HG03159 (cell line): ENCODE results near the gene MMAA.
"Not testable (repeated sequence)": the region's sequence is repeated elsewhere in the genome, so short reads cannot be mapped to it uniquely, and the experiment has no call there.

Source experiments
- ATAC-seq: cut with Tn5 transposase; IDR thresholded peaks from one replicate; pipeline ENCODE4 v1.9.1; 2021; ENCODE audit warnings: mild to moderate bottlenecking, moderate library complexity; ENCODE audit not compliant: unreplicated experiment

The MMAA gene

GRCh38 chr4:145626623-145626982 is 7.4 kb downstream of the MMAA start:
- ATAC-seq, result no peak

GRCh38 chr4:145635117-145635516 is 15.9 kb downstream of the MMAA start:
- ATAC-seq, result no peak

GRCh38 chr4:145635630-145636029 is 16.4 kb downstream of the MMAA start:
- no peak for ATAC-seq

DNA sequence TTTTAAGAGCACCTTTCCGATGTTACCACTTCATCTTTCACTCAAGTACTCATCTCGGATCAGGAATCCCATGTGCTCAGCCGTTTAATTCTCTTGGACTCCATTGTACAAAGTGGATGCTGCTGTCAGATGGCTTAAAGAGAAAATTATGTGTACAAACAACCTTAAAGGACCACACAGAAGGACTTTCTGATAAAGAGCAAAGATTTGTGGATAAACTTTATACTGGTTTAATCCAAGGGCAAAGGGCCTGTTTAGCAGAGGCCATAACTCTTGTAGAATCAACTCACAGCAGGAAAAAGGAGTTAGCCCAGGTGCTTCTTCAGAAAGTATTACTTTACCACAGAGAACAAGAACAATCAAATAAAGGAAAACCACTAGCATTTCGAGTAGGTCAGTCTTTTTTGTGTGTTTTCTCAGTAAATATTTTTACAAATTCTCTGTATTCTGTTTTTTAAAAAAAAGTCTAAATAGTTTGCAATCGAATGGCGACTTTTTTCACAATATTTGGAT is 20.1 kb downstream of the MMAA start:
- ATAC-seq, result no peak

DNA sequence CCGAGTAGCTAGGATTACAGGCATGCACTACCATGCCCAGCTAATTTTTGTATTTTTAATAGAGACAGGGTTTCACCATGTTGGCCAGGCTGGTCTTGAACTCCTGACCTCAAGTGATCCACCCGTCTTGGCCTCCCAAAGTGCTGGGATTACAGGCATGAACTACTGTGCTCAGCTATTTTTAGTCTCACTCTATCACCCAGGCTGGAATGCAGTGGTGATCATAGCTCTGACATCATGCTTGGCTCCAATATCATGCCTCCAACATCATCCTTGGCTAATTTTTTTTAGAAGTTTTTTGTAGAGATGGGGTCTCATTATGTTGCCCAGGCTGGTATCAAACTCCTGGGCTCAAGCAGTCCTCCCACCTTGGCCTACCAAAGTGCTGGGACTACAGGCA is 21.1 kb downstream of the MMAA start:
- not testable (repeated sequence) for ATAC-seq

DNA sequence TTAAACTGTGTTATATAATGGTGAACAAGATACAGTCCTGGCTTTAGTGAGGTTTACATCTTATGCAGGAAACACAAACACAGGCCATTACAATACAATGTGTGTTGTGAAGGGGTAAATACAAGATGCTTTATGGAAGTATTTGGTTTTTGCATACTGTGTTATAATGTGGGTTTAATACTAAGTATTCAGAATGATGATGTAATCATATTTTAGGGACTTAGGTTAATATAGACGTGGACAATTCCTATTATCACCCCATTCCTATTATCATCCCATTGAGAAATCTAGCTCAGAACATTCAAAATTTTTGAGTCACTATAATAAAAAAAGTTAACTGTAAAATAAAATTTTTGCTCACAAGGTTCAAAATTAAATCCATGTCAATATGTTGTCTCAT is 24.1 kb downstream of the MMAA start:
- ATAC-seq, result no peak

GRCh38 chr4:145644699-145645098 is 25.5 kb downstream of the MMAA start:
- no peak for ATAC-seq

DNA sequence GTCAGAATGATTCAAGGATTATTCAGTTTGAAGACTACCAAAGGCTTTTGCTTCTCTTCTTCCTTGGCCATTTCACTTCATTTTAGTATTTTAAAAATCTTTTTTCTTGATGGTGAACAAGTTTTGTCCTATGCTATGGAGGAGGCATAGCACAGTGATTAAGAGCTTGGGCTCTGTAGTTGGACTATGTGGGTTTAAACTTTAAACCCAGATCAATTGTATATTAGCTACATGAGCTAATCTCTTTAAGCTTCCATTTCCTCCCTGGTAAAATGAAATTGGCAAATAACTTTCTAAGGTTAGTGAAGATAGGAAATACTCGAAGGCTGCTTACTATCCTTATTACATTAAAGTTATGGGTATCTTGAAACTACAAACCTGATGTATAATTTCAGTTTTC is 37.0 kb downstream of the MMAA start:
- ATAC-seq, result no peak

DNA sequence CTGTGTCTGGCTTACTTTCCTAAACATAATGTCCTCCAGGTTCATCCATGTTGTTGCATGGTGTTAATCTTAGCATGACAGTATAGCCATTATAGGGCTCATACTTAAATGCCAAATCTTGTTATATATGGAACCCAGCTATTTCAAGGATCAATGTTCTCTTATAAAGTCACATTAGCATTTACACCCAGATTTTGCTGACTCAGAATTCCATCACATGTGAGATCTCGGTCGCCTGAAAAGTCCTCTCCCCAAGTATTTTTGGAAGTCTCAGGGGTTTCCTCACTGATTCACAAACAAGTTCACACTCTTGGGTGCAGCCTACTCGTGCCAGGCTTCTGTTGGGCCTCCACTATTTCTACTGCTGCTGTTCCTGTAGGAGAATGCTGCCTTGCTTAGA is 40.9 kb downstream of the MMAA start:
- no peak for ATAC-seq

GRCh38 chr4:145663194-145663593 is 44.0 kb downstream of the MMAA start:
- ATAC-seq, result no peak

- ATAC-seq, result no peak
Measured at GRCh38 chr4:145665773-145666172, 46.6 kb downstream of the MMAA start.

DNA sequence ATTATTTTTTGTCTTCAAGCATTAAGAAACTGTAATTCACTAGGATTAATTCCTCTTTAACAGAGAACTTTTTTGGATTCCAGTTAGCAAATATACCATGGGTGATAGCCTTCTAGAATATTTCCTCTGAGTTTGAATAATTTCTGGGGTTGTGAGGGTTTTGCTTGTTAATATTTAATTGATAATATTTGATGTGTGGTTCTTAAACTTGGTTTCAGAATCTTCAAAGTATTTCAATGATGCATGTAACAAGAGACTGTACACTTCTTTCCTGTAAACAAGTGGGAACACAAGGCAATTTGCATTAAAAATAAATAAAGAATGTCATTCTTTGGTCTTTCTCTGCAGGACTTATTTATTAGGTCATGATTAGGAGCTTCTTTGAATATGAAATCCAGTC is 51.2 kb downstream of the MMAA start:
- no peak for ATAC-seq

DNA sequence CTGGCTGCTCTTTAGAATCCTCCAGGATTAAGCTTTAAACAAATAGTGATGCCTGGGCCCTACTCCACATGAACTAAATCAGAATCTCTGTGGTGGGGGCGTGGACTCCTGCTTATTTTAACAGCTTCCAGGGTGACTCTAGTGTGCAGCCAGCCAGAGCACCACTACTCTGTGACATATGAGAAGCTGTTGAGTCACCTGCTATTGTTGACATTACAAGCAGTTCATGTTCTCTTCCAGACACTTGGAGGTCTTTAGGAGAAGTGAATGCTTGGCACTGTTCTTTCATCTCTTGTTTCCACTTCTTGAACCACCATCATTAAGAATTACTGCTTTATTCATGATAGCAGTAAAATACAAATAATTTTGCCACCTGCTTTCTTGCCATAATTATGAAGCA is 60.3 kb downstream of the MMAA start:
- ATAC-seq, result no peak

- no peak for ATAC-seq
Measured at GRCh38 chr4:145679991-145680455, 60.8 kb downstream of the MMAA start, which contains the start of gene C4orf51. Gene C4orf51, plus strand, starts transcription at chr4:145680146. Its CDS starts 58 bp downstream, at chr4:145680204.

GRCh38 chr4:145680902-145681301 is 61.7 kb downstream of the MMAA start:
- ATAC-seq, result no peak

DNA sequence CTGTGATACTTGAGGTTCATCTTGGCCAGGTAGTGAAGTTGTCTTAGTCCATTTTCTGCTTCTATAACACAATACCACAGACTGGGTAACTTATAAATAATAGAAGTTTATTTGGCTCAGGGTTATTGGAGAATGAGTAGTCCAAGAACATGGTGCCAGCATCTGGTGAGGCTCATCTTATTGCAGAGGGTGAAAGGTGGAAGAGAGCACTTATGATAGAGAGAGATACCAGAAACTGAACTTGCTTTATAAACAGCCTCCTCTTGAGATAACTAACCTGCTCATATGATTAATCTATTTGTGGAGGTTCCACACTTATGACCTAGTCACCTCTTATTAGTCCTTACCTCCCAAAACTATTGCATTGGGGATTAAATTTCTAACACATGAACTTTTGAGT is 62.3 kb downstream of the MMAA start:
- no peak for ATAC-seq

- ATAC-seq, result no peak
Measured at GRCh38 chr4:145681956-145682355, 62.8 kb downstream of the MMAA start.

DNA sequence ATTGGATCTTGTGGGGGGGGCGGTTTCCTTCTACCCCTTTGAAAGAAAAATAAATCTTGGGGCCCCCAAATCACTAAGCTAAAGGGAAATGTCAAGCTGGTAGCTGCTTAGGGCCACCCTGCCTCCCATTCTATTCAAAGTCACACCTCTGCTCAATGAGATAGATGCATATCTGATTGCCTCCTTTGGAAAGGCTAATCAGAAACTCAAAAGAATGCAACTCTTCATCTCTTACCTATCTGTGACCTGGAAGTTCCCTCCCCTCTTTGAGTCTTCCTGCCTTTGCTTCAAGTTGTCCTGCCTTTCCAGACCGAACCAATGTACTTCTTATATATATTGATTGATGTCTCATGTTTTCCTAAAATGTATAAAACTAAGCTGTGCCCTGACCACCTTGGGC is 67.8 kb downstream of the MMAA start:
- ATAC-seq, result no peak

DNA sequence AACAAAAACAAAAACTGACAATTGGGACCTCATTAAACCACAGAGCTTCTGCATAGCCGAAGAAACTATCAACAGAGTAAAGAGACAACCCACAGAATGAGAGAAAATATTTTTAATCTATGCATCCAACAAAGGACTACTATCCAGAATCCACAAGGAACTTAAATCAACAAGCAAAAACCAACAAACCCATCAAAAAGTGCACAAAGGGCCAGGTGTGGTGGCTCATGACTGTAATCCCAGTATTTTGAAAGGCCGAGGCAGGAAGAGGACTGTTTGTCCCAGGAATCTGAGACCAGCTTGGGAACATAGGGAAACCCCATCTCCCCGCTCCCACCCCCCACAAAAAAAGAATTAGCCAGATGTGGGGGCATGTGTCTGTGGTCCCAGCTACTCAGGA is 71.4 kb downstream of the MMAA start:
- ATAC-seq, result no peak

DNA sequence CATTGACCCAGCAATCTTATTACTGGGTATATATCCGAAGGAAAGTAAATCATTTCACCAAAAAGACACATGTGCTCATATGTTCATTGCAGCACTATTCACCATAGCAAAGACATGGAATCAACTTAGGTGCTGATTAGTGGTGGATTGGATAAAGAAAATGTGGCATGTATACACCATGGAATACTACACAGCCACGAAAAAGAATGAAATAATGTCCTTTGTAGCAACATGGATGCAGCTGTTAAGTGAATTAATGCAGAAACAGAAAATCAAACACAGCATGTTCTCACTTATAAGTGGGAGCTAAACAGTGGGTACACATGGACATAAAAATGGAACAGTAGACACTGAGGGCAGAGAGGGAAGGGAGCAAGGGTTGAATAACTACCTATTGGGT is 72.2 kb downstream of the MMAA start:
- ATAC-seq, result not testable (repeated sequence)

DNA sequence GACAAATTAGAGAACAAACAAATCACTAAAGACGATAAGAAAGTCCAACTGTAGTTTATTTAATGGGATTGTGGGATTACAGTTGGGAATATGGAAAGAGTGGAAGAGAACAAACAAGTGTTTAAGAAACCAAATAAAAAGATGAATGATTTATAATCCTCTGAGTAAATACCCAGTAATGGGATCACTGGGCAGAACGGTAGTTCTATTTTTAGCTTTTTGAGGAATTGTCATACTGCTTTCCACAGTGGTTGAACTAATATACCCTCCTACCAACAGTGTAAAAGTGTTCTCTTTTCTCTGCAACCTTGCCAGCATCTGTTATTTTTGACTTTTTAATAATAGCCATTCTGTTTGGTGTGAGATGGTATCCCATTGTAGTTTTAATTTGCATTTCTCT is 75.7 kb downstream of the MMAA start:
- ATAC-seq, result no peak

DNA sequence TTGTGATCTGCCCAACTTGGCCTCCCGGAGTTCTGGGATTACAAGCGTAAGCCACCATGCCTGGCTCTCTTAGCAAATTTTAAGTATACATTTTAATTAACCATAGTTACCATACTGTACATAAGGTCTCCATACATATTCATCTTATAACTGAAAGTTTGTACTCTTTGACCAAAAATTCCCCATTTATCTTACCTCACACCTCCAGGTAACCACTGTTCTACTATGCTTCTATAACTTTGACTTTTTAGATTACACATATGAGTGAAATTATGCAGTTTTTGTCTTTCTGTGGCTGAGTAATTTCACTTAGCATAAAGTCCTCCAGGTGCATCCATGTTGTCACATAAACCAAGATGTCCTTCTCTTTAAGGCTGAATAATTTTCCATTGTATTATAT is 78.1 kb downstream of the MMAA start:
- ATAC-seq, result no peak

GRCh38 chr4:145698507-145698906 is 79.3 kb downstream of the MMAA start:
- no peak for ATAC-seq
